Measurements from ENCODE around the gene IFNA21.

The IFNA21 gene

GRCh38 chr9:21121595-21122251 is 44.7 kb downstream of the IFNA21 start:
- TF ChIP-seq ZFX (IDR thresholded peaks at IDR 0.05; ENCODE audit: borderline replicate concordance) (no peak), CTCF (IDR thresholded peaks at IDR 0.05) (no peak)
- H3K27ac ChIP-seq = no peak overlapping the region

- no peak overlapping the region for H3K27ac ChIP-seq
- TF ChIP-seq ZFX (IDR thresholded peaks at IDR 0.05; ENCODE audit: borderline replicate concordance) (no peak), CTCF (IDR thresholded peaks at IDR 0.05) (no peak)
Measured at GRCh38 chr9:21121079-21121478, 45.4 kb downstream of the IFNA21 start.

- no peak overlapping the region for H3K27ac ChIP-seq
- TF ChIP-seq CTCF (IDR thresholded peaks at IDR 0.05) (no peak), ZFX (IDR thresholded peaks at IDR 0.05; ENCODE audit: borderline replicate concordance) (no peak)
Measured at GRCh38 chr9:21119093-21119770, 47.2 kb downstream of the IFNA21 start.
